KBM-7 (cell line): Measurements from ENCODE around the gene FANCD2.
"Not testable (repeated sequence)": the region's sequence is repeated elsewhere in the genome, so short reads cannot be mapped to it uniquely, and the experiment has no call there.

Source experiments
- DNase-seq: peaks from one replicate; pipeline ENCODE4 v3.0.0-alpha.2; 2015
- in situ Hi-C: fragments of 300-500 bp; cut with MboI; formaldehyde crosslinking; loops from 2 replicates; pipeline ENCODE4 v1.14.3; 2020; ENCODE audit warnings: low sequenced_read_pairs, low pct_unique_long_range_greater_than_20kb, mixed read lengths

FANCD2 gene

GRCh38 chr3:10011631-10012030, 14.6 kb upstream of the FANCD2 start:
- in situ Hi-C loops = no loop called here
- DNase-seq = no peak

GRCh38 chr3:10012106-10012505, 14.1 kb upstream of the FANCD2 start:
- DNase-seq = no peak
- in situ Hi-C loops = no loop called here

- peak; percentile 84 for DNase-seq
- in situ Hi-C loops = no loop called here
Measured at GRCh38 chr3:10015461-10015904, 10.8 kb upstream of the FANCD2 start.

GRCh38 chr3:10017636-10018292, 8.5 kb upstream of the FANCD2 start:
- peak; percentile 42 for DNase-seq

GRCh38 chr3:10018806-10019205, 7.4 kb upstream of the FANCD2 start:
- in situ Hi-C loops, DNase-seq: not testable (repeated sequence)

More at GRCh38 chr3:10017636-10018292, 8.5 kb upstream of the FANCD2 start:
- in situ Hi-C loops = no loop called here

- DNase-seq = no peak
- in situ Hi-C loops = no loop called here
Measured at GRCh38 chr3:10019326-10019725, 6.9 kb upstream of the FANCD2 start.

- no peak for DNase-seq
- in situ Hi-C loops = no loop called here
Measured at GRCh38 chr3:10021856-10022775, 4.1 kb upstream of the FANCD2 start.

GRCh38 chr3:10023587-10024310, 2.5 kb upstream of the FANCD2 start:
- in situ Hi-C loops = no loop called here
- DNase-seq = no peak

GRCh38 chr3:10025205-10026083, 793 bp upstream of the FANCD2 start:
- DNase-seq = no peak
- in situ Hi-C loops = no loop called here

- no peak for DNase-seq
- in situ Hi-C loops = no loop called here
Measured at GRCh38 chr3:10041034-10041433, 14.8 kb downstream of the FANCD2 start.

- in situ Hi-C loops = no loop called here
- DNase-seq = no peak
Measured at GRCh38 chr3:10047876-10048275, 21.6 kb downstream of the FANCD2 start.

- DNase-seq, in situ Hi-C loops: not testable (repeated sequence)
Measured at GRCh38 chr3:10053054-10053453, 26.8 kb downstream of the FANCD2 start.

- no peak for DNase-seq
- in situ Hi-C loops = no loop called here
Measured at GRCh38 chr3:10055097-10055496, 28.9 kb downstream of the FANCD2 start.

GRCh38 chr3:10070077-10070476, 43.8 kb downstream of the FANCD2 start:
- DNase-seq, in situ Hi-C loops: not testable (repeated sequence)

GRCh38 chr3:10074666-10075065, 48.4 kb downstream of the FANCD2 start:
- in situ Hi-C loops = no loop called here
- DNase-seq = no peak

GRCh38 chr3:10081871-10082270, 55.6 kb downstream of the FANCD2 start:
- in situ Hi-C loops = no loop called here

GRCh38 chr3:10085738-10086137, 59.5 kb downstream of the FANCD2 start:
- in situ Hi-C loops = no loop called here
- DNase-seq = no peak

More at GRCh38 chr3:10081871-10082270, 55.6 kb downstream of the FANCD2 start:
- DNase-seq = no peak

GRCh38 chr3:10088256-10088655, 62.0 kb downstream of the FANCD2 start:
- in situ Hi-C loops = no loop called here
- DNase-seq = no peak

- in situ Hi-C loops = no loop called here
- DNase-seq = no peak
Measured at GRCh38 chr3:10090179-10090578, 63.9 kb downstream of the FANCD2 start.
